ENCODE results near the gene C6orf47.
A peak's percentile ranks its signal among the peaks of the same experiment; 100 is the strongest.

C6orf47 gene

DNA sequence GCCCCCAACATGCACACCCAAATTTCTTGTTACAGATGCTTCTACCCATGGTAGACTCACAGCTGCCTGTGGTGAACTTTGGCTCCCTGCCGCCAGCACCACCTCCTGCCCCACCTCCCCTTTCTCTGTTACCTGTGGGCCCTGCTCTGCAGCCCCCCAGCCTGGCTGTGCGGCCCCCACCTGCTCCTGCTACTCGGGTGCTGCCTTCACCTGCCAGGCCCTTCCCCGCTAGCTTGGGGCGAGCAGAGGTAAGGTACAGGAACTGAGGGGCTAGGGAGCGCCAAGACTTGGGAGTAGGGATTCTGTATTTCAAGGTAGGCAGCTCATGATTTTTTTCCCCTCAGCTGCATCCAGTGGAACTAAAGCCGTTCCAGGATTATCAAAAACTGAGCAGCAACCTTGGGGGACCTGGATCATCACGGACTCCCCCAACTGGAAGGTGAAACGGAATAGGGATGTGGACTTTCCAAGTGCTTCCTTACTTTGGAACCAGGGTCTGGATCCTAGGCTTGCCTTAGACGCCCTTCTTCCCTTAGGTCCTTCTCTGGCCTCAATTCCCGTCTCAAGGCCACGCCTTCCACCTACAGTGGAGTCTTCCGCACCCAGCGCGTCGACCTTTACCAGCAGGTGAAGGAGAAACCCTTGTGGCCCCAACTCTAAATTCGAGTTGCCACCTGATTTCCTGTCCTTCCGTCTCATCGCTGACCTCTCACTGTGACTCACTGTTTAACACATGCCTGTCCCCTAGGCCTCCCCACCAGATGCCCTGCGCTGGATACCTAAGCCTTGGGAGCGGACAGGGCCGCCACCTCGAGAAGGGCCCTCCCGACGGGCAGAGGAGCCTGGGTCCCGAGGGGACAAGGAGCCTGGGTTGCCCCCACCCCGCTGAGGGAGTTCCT lies 23.6 kb downstream of the C6orf47 start:
- DNase-seq (ENCODE audit: low read depth): no peak

DNA sequence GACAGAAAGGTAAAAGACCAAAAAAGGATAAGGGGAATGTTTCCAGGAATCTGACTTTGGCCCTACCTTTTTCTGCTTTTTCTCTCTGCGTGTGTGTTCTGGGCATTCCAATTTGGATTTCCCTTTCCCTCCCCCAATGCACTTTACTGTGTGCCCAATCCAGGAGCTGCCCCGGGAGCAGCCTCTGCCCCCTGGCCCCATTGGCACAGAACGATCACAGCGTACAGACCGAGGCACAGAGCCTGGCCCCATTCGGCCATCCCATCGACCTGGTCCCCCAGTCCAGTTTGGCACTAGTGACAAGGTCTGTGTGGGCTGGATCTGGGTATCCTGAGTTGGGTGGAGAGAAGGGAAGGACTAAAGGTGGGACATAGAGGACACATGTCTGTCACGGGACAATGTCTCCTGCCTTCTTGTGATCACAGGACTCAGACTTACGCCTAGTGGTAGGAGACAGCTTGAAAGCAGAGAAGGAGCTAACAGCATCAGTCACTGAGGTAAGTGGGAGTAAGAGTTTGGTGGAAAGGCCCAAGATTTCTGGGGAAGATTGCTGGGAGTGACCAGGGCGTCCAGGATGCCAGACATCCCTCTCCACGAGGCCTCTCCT lies 25.5 kb downstream of the C6orf47 start:
- no peak for DNase-seq (ENCODE audit: low read depth)

DNA sequence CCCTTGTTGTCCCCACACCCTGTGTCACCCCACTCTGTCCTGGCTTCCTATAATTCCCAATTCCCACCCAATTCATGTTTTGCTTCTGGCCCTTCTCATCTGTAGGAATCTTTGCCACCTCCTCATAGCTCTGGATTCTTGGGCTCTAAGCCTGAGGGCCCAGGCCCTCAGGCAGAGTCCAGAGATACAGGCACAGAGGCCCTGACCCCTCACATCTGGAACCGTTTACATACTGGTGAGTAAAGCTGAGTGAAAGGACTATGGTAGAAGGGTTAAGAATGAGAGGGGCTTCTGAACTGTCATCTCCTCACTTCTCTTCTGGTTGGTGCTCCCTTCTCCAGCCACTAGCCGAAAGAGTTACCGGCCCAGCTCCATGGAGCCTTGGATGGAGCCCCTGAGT lies 26.4 kb downstream of the C6orf47 start:
- DNase-seq (ENCODE audit: low read depth): no peak

DNA sequence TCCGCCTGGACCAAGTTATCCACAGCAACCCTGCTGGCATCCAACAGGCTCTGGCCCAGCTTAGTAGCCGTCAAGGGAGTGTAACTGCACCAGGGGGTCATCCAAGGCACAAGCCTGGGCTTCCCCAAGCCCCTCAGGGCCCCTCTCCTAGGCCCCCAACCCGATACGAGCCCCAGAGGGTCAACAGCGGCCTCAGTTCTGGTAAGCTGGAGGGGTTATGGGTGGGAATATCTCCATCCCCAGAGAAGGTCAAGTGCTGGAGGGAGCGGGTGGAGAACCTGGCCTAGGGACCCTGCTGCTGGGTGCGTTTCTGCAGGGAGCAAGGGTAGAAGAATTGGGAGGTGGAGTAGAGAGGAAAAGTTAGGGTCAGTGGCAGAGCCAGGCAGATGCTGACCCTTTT lies 27.1 kb downstream of the C6orf47 start:
- DNase-seq (ENCODE audit: low read depth): no peak

DNA sequence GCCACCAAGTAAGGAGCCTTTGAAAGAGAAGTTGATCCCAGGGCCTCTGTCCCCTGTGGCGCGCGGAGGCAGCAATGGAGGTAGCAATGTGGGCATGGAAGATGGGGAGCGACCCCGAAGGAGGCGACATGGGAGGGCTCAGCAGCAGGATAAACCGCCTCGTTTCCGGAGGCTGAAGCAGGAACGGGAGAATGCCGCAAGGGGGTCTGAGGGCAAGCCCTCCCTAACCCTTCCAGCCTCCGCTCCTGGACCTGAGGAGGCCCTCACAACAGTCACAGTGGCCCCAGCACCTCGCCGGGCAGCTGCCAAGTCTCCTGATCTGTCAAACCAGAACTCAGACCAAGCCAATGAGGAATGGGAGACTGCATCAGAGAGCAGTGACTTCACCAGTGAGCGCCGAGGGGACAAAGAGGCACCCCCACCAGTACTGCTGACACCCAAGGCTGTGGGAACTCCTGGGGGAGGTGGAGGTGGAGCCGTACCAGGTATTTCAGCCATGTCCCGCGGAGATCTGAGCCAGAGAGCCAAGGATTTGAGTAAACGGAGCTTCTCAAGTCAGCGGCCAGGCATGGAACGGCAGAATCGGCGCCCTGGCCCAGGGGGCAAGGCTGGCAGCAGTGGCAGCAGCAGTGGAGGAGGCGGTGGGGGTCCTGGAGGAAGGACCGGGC lies 28.2 kb downstream of the C6orf47 start:
- DNase-seq (ENCODE audit: low read depth): no peak

DNA sequence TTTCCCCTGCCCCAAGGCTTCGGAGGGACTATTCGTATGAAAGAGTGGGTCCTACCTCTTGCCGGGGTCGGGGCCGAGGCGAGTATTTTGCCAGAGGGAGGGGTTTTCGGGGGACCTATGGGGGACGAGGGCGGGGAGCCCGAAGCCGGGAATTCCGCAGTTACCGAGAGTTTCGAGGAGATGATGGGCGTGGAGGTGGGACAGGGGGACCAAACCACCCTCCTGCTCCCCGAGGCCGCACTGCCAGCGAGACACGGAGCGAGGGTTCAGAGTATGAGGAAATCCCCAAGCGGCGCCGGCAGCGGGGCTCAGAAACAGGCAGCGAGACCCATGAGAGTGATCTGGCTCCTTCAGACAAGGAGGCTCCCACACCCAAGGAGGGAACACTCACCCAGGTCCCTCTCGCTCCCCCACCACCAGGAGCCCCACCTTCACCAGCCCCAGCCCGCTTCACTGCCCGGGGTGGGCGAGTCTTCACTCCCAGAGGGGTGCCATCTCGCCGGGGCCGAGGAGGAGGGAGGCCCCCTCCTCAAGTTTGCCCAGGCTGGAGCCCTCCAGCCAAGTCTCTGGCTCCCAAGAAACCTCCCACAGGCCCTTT lies 28.8 kb downstream of the C6orf47 start:
- DNase-seq (ENCODE audit: low read depth): no peak

DNA sequence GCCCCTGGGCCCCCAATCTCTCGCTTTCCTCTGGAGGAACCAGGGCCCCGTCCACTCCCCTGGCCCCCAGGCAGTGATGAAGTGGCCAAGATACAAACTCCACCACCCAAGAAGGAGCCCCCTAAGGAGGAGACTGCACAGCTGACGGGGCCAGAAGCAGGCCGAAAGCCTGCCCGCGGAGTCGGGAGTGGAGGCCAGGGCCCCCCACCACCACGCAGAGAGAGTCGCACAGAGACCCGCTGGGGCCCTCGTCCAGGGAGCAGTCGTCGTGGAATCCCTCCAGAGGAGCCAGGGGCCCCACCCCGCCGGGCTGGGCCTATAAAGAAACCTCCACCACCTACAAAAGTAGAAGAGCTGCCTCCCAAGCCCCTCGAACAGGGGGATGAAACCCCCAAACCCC lies 29.4 kb downstream of the C6orf47 start:
- no peak for DNase-seq (ENCODE audit: low read depth)

DNA sequence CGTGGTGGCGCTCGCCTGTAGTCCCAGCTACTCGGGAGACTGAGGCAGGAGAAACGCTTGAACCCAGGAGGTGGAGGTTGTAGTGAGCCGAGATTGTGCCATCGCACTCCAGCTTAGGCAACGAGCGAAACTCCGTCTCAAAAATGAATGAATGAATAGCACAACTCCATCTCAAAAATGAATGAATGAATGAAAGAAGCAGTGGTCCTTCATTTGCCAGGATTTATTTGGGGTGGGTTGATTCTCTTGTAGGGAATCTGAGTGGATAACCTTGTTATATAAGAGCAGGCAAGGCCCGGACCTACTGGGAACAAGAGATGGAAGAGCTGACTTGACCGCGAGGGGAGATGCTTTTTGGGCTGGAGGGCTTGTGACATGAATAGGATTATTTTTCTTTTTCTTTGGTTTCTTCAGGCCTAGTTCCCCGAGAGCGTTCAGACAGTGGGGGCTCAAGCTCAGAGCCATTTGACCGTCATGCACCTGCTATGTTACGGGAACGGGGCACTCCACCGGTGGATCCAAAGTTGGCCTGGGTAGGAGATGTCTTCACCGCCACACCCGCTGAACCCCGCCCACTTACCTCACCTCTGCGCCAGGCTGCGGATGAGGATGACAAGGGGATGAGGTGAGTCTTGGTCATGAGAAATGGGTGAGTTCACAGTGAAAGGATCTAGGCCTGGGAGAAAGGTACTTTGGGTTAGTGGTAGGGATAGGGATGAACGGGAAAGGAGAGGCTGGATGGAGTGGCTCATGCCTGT lies 30.2 kb downstream of the C6orf47 start:
- DNase-seq (ENCODE audit: low read depth): no peak

DNA sequence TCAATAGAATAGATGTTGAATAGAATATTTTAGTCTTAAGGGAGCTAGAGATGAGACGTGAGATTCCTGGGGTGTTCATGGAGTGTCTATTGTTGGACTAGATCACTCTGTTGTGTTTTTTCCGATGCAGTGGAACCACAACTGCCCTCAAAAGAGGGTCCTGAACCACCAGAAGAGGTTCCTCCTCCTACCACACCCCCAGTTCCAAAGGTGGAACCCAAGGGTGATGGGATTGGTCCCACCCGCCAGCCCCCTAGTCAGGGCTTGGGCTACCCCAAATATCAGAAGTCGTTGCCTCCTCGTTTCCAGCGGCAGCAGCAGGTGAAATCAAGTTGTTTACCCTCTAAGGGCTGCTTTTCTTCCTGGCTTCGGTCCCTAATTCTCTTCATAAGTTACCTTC lies 31.6 kb downstream of the C6orf47 start:
- DNase-seq (ENCODE audit: low read depth): no peak

DNA sequence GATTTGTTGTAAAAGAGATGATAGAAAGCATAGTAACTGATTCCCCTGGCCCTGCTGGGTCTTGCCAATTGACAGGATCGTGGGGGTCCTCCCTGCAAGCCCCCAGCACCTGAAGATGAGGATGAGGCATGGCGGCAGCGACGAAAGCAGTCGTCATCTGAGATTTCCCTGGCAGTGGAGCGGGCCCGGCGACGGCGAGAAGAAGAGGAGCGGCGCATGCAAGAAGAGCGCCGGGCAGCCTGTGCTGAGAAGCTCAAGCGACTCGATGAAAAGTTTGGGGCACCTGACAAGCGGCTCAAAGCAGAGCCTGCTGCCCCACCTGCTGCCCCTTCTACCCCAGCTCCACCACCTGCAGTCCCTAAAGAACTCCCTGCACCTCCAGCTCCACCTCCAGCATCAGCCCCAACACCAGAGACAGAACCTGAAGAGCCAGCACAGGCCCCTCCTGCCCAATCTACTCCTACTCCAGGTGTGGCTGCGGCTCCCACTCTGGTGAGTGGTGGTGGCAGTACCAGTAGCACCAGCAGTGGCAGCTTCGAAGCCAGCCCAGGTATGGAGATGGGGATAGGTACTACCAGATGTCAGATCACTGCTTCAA lies 32.8 kb downstream of the C6orf47 start:
- DNase-seq (ENCODE audit: low read depth): no peak

DNA sequence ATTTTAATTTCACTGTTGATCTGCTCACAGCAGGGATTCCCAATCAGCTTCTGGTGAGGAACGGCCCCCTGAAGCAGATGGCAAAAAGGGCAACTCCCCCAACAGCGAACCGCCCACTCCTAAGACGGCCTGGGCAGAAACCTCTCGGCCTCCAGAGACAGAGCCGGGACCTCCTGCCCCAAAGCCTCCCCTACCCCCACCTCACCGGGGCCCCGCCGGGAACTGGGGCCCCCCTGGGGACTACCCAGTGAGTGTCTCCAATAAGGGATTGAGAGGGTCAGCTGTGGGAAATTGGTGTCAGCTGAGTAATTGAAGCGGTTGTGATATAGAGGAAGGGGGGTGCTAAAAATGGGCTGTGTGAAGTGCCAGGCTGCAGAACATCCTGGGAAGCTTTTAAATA lies 33.6 kb downstream of the C6orf47 start:
- DNase-seq (ENCODE audit: low read depth): no peak

DNA sequence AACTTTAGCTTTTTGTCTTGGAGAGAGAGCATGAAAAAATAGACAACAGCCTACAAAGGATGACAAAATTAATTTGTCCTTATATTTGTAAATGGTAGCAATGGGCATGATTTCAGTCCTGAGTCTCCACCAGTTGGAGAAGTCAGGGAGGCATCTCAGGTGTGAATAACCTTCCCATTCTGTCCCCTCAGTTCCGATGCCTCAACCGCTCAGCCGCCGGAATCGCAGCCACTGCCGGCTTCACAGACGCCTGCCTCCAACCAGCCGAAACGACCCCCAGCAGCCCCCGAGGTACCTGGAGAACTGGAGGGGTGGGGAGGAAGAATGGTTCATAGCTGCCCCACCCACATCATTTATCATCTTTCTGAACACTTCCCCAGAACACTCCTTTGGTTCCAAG lies 36.5 kb downstream of the C6orf47 start:
- DNase-seq (ENCODE audit: low read depth): no peak

DNA sequence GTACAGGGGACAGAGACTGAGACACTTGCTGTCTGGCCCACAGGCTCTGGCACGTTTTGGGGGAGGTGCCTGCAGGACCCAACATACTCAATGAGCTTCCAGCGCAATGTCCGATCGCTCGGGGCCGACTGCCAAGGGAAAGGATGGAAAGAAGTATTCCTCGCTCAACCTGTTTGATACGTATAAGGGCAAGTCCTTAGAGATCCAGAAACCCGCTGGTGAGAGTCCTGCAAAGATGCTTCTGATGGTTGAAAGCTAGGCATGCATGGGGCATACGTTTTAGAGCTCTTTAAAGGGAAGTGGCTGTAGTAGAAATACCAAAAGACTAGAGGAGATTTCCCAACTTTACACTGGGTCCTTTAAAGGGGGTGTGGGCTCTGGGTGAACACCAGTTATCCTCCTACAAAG lies 37.9 kb downstream of the C6orf47 start:
- DNase-seq (ENCODE audit: low read depth): no peak

DNA sequence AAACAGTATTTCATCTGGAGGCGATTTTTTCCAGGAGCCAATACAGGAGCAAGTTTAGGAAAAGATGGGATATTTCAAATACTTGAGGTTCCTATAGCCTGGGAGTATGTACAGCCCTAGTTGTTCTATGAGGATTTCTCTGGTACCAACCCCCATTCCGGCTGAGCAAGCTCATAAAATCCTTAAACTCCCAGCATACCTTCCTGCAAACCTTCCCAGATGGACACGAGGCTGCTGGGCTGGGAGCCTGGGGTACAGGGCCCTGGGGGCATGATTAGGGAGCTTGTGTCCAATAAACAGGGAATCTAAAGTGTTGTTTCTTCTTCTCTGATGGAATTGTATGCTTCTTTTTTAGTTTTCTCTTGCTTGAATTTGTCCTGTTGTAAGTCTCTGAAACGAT lies 38.6 kb downstream of the C6orf47 start:
- DNase-seq (ENCODE audit: low read depth): no peak

DNA sequence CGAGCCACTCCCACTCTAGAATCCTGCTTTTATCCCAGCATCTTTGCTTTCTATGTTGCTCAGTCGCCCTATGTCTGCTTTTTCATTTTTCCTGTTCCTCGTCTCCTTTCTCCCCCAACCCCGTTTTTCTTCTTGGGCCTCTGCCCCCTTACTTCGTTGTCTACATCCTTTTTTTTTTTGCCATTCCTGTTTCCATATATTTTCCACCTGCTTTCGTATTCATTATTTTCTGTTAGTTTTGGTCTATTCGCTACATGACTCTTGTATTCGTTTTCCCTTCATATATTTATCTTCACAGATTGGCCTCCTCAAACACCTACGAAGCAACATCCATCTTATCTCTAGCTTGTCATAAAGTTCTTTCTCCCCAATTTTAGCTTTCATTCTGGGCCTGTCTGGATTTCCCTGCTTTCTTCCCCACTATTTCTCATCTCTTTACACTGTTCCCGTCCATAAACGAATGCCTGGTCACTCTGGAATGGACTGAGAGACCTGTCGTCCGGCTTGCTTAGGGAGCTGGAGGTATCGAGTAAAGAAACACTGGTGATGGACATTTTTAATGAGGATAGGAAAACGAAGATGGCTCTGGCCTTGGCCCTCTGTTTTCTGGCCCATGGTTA lies 39.1 kb downstream of the C6orf47 start:
- no peak for DNase-seq (ENCODE audit: low read depth)

DNA sequence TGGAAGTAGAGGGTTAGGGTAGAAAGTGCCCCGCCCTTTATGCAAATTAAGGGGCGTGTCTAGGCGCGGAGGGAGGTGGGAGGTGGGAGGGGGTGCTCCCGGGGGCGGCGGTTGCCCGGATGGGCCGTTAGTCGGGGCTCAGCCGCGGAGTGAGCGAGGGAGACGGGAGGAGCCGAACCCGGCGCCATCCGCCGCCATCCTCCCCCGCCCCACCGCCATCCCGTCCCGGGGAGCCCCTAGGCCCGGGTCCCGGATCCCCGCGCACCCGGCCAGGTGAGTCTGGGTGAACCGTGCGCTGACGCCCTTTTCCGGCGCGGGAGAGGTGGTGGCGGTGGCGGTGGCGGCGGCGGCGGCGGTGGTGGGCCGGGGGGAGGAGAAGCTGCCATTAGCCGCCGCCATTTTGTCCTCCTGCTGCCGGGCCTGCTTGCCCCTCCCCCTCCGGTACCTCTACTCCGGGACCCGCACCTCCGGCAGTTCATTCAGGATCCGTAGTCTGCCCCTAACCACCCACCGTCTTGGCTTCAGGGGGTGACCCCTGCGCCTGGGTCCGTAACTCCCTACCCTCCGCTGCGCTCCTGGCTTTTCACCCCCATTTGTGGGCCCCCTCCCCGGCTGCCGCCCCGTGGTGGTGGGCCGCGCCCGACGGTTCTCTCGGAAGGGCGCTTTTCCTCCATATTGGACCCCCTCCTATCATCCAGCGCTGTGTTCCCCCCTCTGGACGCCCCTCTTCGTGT lies 39.8 kb downstream of the C6orf47 start, which contains the start of gene PRRC2A:
Gene PRRC2A, plus strand, starts transcription at position 130 of the 734 bp plus-strand sequence. CDS start 2,075 bp downstream, outside the sequence.
- peak; percentile 93 for DNase-seq (ENCODE audit: low read depth)

DNA sequence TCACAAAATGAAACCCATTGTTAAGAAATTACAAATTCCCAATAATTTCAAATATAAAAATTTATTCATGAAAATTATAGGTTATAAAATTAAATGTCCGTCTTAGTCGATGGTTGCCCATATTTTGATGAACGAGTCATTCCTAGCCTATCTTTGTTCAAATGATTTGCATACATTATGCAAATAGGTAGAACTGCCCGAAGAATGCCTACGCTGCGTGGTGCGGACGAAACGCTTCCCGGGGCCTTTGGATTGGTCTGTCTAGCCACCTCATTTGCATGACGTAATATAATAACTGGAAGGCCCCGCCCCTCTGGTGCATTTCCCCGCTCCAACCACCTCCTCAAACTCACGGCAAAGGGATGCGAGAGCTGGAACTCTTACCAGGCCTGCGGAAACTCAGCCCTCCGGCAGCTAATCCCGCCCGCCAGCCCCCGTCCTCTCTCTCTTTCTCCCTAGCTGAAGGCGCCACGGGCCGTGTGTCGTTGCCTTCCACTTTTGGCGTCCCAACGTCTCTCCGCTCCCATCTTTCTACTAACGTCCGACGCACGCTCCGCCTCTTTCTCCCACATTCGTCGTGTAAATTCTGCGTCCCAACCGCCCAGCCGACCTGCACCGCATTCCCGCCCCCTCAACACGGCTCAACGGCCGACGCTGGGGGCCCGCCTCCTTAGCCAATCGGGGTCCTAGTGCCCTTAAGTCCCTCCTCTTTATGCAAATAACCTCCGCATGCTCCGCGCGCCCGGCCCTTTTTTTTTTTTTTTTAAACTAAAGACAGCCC lies 40.6 kb downstream of the C6orf47 start:
- peak; percentile 95 for DNase-seq (ENCODE audit: low read depth)

DNA sequence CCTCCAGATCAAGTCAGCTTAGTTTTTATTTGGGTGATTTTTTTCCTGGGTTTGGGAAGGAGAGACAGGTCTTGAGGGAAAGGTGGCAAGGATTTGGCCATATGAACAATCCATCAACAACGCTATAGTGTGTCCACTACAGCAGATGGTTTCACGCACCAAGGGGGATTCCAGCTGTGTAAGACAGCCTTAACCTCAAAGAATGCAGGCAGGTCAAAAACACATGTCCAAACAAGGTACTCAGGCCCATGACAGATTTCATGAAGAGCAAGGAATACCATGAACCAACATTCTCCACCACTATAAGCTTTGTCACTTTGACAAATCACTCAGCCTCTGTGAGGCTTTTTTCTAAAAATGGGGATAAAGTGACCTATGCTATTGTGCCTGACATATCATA lies 43.6 kb downstream of the C6orf47 start:
- no peak for DNase-seq (ENCODE audit: low read depth)

DNA sequence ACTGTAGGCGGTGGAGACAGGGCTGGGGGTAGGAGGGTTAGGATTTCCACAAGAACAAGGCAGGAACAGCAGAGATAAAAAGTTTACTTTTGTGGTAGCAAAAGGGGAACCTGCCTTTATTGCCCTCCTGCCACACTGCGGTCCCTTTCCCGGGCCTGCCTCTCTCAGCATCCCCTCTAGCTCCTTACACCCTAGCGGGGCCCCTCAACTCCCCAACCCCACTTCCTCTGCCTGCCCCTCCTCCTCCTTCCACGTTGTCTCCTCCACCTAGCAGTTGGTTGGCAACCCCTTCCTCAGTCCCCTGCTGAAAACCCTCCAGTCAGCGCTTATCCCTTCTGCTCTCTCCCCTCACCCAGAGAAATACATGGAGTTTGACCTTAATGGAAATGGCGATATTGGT lies 44.8 kb downstream of the C6orf47 start:
- no peak for DNase-seq (ENCODE audit: low read depth)

All from activated T-helper 9 cell treated with anti-CD3 and anti-CD28 coated beads, Interleukin-2, amount 50 U/mL, for 16 hours (primary cell).